GM18520 (cell line): Measurements from ENCODE around the gene NCAM2.

Experiments used
- ATAC-seq: cut with Tn5 transposase; IDR thresholded peaks from one replicate; pipeline ENCODE4 v1.9.1; 2021; ENCODE audit not compliant: unreplicated experiment

The NCAM2 gene

DNA sequence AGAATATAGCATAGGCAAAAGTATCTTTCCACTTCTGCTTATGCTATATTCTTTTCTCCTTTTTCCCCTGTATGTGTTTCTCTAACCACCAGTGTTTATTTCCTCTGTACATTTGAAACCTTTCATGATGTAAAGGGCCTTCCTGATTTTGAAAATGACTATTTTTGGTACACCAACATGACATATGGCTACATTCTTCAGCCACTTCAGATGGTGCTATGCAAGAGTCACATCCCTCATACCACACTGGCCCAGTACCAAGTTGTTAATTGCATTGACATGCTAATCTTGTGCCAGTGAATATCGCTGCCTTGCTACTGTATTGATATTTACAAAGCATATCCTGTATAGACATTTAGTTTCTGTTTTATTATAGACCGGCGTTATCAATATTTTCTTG, 408.7 kb downstream of the NCAM2 start:
- no peak for ATAC-seq

DNA sequence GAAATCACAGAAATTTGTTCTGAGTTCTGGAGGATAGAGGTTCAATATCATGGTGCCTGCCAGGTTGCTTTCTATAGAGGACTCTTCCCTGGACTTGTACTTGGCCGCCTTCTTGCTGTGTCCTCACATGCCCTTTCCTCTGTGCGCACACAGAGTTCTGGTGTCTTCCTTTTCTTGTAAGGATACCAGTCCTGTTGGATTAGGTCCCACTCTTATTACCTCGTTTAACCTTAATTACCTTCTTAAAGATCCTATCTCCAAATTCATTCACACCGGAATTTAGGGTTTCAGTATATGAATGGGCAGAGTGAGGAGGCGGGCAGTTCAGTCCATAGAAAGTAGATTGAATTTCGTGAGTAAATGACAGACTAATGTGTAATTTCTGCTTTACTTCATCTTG, 413.9 kb downstream of the NCAM2 start:
- no peak for ATAC-seq

- no peak for ATAC-seq
Measured at GRCh38 chr21:21415741-21416140, 417.5 kb downstream of the NCAM2 start.

- ATAC-seq: no peak
Measured at GRCh38 chr21:21434944-21435343, 436.7 kb downstream of the NCAM2 start.

GRCh38 chr21:21436012-21436534, 437.9 kb downstream of the NCAM2 start:
- no peak for ATAC-seq

DNA sequence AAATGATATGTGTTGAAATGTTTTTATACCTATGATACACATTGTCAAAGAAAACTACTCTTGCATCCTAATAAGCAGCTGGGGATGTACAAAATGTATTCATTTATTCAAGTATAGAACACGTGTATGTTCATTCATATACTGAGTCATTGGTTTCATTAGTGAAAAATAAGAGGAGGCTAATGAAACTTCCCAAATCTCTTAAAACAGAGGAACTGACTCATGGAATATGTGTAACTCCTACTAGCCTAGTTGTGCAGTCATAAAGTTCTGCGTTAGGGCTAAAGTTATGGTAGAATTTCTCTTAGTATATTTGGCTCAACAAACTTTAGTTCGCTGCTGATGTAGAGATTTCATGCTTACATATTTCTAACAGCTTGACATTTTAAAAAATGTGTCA, 441.6 kb downstream of the NCAM2 start:
- ATAC-seq: no peak

GRCh38 chr21:21457077-21457476, 458.9 kb downstream of the NCAM2 start:
- ATAC-seq: no peak

DNA sequence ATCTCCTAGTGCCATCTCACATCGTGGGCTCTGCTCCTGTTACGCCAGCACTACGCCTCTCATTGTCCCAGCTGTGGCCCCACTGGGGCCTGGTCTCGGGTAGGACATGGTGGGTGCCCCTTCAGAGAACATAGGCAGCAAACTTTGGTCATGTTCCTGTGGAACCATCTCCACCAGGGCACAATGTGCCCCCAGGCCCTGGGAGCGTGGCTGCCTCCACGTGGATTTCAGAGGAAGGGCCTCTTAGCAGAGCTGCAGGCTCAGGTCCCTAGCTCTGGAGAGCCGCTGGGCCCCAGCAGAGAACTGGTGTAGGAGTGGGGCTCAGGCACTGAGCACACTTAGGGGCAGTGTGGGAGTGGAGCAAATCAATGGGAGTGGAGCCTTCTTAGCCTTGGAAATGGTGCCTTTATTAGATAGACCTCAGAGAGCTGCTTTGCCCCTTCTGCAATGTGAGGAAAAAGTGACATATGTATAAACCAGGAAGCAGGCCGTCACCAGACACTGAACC, 460.0 kb downstream of the NCAM2 start:
- ATAC-seq: no peak

DNA sequence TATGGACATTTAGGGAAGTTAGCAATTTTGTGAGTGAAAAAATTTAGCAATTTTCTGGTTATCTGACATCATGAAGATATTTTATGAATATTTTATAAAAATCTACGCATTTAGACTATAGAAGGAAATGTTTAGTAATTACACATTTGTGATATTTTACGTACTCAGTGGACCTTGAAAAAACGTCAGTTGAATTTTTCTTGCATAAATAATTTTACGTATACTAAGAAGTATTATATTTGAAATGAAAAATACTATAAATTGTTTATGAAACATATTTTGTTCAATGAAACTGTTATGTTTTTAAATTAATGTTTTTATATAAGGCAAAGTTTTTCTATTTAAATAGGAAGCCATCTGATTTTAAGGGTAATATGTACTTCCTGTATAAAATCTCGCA, 462.8 kb downstream of the NCAM2 start:
- ATAC-seq: no peak

DNA sequence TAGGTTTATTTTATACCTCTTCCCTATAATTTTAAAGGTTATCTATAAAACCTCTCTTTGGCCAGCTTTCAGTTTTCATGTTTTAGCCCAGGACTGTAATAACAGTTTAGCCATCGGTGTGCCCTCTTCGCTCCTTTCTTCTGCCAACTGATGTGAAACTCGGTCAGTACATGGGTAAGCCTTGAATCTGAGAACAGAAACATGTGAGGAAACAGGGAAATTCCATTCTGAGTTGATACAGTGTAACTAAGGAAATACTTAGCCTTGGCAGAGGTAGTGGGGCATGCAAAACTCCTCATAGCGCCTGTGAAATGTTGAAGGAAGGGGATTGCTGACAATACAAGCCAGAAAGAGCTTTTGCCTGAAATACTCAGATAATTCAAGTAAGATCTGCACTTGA, 465.2 kb downstream of the NCAM2 start:
- no peak for ATAC-seq

GRCh38 chr21:21464684-21465083, 466.5 kb downstream of the NCAM2 start:
- ATAC-seq: no peak

- no peak for ATAC-seq
Measured at GRCh38 chr21:21466752-21467151, 468.5 kb downstream of the NCAM2 start.

DNA sequence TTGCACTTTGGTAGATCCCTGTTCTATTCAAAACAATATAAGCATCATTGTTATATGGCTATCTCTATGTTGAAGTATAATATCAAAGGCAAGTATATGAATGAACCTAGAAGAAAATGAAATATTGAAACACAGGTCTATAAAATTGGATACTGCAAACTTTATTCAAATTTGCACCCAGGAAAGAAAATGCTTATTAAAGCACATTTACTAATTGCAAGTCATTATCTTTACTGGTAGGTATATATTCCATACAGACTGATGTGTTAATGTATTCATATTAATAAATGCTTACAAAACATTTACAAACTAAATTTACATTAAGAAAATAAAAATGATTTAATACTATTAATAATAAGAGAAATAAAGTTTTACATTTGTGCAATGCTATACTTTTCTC, 469.8 kb downstream of the NCAM2 start:
- no peak for ATAC-seq

DNA sequence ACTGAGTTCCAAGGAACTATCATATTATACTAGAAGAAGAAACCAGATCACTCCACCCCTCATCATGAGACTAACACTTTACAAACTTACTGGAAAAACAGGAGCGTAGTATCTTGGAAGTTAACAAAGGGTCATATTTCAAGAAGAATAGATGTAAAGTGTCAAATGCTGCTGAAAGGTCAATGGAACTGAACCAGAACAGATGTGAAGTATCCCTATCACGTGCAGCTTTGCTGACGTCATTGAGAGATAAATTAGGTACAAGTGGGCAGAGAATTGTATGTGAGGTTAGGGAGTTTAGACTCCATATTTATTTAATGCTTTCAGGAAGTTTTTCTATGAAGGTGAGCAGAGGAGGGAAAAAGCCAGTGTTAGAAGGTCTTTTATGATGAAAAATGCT, 483.0 kb downstream of the NCAM2 start:
- no peak for ATAC-seq

- ATAC-seq: no peak
Measured at GRCh38 chr21:21508859-21509258, 510.6 kb downstream of the NCAM2 start.

DNA sequence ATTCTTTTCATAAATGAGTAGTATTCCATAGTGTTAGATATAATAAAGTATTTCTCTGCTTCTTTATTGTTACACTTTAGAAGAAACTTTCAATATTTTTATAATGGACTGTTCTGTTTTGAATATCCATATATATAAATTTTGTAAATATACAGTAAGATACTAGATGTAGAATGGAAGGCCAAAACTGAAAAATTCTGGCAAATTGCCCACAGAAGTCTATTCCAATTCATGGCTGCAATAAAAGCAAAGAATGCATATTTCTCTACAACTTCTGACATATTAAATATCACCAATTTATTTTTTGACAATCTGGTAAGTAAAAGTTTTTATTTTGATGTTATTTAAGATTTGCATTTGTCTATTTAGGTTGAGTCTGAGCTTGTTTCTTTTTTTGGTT, 532.5 kb downstream of the NCAM2 start:
- no peak for ATAC-seq

- ATAC-seq: no peak
Measured at GRCh38 chr21:21547368-21547953, 549.3 kb downstream of the NCAM2 start.

DNA sequence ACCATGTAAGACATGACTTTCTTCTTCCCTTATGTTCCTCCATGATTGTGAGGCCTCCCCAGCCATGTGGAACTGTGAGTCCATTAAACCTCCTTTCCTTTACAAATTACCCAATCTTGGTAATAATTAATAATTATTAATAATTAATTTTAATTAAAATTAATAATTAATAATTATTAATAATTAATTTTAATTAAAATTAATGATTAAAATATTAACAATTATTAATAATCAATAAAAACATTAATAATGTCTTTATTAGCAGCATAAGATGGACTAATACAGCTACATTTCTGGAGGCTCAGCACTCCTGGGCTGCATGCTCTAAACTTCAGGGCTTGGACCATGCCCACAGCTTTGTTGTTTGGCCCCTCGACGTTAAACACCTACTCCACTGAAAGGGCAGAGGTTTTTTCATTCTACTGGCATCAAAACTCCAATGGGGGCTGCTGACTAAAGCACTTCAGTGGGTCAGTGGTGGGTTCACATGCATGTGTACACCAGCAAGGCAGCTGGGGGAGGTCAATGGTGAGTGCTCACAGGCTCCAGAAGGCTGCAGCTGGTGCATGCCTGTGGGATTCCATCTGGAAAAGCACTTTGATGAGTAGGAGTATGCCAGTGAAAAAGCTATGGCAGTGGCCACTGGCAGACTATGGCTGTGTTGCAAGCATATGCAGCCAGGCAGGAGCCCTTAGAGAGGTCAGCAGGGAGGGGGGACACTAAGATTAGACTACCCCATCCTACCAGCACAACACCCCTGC, 561.3 kb downstream of the NCAM2 start:
- ATAC-seq: no peak
